ENCODE measurements around the gene ZNF335.
"Not testable (repeated sequence)": the region's sequence is repeated elsewhere in the genome, so short reads cannot be mapped to it uniquely, and the experiment has no call there.

Gene ZNF335

GRCh38 chr20:45910670-45911485 lies 61.1 kb downstream of the ZNF335 start:
- peak overlapping the region; percentile 75 to 78 for H3K4me3 ChIP-seq (ENCODE audit: low read depth in 1 of 2, low read length in 2 of 2)
- peaks cover 21 to 24% of the 10 kb centered on the region in 2 donors for H3K4me1 ChIP-seq (ENCODE audit: control insufficient read depth in 1 of 2, insufficient read depth in 2 of 2, low read length in 2 of 2)
- no peaks in the 10 kb centered on the region for H3K9me3 ChIP-seq (ENCODE audit: control insufficient read depth in 1 of 2, low read length in 2 of 2)
- H3K27me3 ChIP-seq (ENCODE audit: control insufficient read depth in 1 of 2, insufficient read depth in 2 of 2, low read length in 2 of 2): no peaks in the 10 kb centered on the region
- peak overlapping the region; percentile 65 to 89 for H3K9ac ChIP-seq (ENCODE audit: low read depth in 1 of 2, low read length in 2 of 2)
- peak overlapping the region; percentile 78 for H3K27ac ChIP-seq (ENCODE audit: low read depth, low read length)
- peaks cover 0 to 3% of the 10 kb centered on the region in 2 donors for H3K36me3 ChIP-seq (ENCODE audit: control insufficient read depth in 1 of 2, insufficient read depth in 2 of 2, low read length in 2 of 2)

DNA sequence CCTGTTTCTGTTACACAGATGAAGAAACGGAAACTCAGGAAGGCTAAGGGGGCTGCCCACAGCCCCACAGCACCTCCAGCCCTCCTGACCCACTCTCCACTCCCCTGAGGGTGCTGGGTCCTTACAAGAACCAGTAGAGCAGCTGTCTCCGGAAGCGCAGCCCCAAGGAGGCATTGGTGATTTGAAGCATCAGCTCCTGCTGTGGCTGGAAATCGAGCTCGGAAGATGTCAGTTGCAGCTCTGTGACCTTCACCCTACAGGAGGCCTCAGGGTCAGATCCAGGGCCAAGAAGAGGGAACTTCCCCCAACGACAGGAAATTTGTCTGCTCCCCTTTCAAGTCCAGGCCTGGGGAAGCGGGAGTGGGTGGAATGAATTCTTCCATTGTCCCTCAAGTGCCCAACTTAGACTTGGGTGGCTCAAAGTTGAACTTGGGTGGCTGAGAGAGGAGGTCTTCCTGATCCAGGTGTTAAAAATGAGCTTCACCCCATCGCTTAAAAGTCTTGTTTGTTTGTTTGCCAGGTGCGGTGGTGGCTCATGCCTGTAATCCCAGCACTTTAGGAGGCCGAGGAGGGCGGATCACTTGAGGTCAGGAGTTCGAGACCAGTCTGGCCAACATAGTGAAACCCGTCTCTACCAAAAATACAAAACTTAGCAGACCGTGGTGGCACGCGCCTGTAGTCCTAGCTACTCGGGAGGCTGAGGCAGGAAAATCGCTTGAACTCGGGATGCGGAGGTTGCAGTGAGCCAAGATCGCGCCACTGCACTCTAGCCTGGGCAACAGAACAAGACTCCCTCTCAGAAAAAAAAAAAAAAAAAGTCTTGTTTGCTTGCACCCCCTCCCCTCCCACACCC lies 62.0 kb downstream of the ZNF335 start:
- H3K36me3 ChIP-seq (ENCODE audit: control insufficient read depth in 1 of 2, insufficient read depth in 2 of 2, low read length in 2 of 2): peaks cover 0 to 3% of the 10 kb centered on the region in 2 donors
- no peak overlapping the region for H3K9ac ChIP-seq (ENCODE audit: low read depth in 1 of 2, low read length in 2 of 2)
- no peaks in the 10 kb centered on the region for H3K27me3 ChIP-seq (ENCODE audit: control insufficient read depth in 1 of 2, insufficient read depth in 2 of 2, low read length in 2 of 2)
- no peak overlapping the region for H3K27ac ChIP-seq (ENCODE audit: low read depth, low read length)
- peaks cover 21 to 24% of the 10 kb centered on the region in 2 donors for H3K4me1 ChIP-seq (ENCODE audit: control insufficient read depth in 1 of 2, insufficient read depth in 2 of 2, low read length in 2 of 2)
- H3K4me3 ChIP-seq (ENCODE audit: low read depth in 1 of 2, low read length in 2 of 2): peak overlapping the region; percentile 46 to 78
- H3K9me3 ChIP-seq (ENCODE audit: control insufficient read depth in 1 of 2, low read length in 2 of 2): no peaks in the 10 kb centered on the region

DNA sequence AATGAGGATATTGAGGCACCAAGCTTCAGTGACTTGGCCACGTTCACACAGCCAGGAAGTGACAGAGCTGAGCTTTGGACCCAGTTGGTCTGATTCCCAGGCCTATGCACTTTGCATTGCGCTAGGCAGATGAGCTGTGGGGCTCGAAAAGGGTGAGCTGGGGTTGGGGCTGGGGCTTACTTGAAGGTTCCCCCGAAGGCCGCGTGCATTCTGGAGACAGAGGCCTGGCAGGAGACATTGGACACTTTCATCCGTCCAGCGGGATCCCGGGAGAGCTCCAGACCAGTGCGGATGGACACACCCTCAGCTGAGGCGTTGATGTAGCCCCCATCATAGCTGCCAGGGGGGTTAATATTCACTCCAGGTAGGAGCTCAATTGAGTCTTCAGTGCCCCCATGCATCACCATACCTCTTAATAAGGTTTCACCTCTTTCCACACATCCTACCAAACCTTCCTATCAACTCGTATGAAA lies 62.6 kb downstream of the ZNF335 start:
- H3K9me3 ChIP-seq (ENCODE audit: control insufficient read depth in 1 of 2, low read length in 2 of 2): no peaks in the 10 kb centered on the region
- H3K9ac ChIP-seq (ENCODE audit: low read depth in 1 of 2, low read length in 2 of 2): no peak overlapping the region
- no peaks in the 10 kb centered on the region for H3K27me3 ChIP-seq (ENCODE audit: control insufficient read depth in 1 of 2, insufficient read depth in 2 of 2, low read length in 2 of 2)
- peaks cover 0 to 3% of the 10 kb centered on the region in 2 donors for H3K36me3 ChIP-seq (ENCODE audit: control insufficient read depth in 1 of 2, insufficient read depth in 2 of 2, low read length in 2 of 2)
- no peak overlapping the region for H3K27ac ChIP-seq (ENCODE audit: low read depth, low read length)
- H3K4me3 ChIP-seq (ENCODE audit: low read depth in 1 of 2, low read length in 2 of 2): no peak overlapping the region
- peaks cover 20 to 24% of the 10 kb centered on the region in 2 donors for H3K4me1 ChIP-seq (ENCODE audit: control insufficient read depth in 1 of 2, insufficient read depth in 2 of 2, low read length in 2 of 2)

DNA sequence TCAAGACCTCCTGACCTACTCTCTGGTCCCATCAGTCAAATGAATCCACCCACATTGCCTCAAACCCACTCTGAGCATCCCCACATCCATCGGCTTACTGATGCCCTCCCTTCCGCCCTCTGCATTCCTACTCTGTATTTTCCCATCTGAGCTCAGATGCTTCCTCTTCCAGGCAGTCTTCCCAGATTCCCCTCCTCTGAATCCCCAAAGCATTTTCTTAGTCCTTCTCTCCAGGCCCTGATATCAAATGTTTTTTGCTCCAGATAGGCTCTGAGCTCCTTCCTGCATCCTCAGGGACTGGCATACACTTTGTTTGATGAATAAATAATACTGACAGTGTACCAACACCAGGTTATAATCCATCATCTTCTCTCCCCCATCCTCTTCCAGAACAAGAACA lies 63.9 kb downstream of the ZNF335 start:
- H3K4me3 ChIP-seq (ENCODE audit: low read depth in 1 of 2, low read length in 2 of 2): no peak overlapping the region
- no peak overlapping the region for H3K27ac ChIP-seq (ENCODE audit: low read depth, low read length)
- H3K27me3 ChIP-seq (ENCODE audit: control insufficient read depth in 1 of 2, insufficient read depth in 2 of 2, low read length in 2 of 2): no peaks in the 10 kb centered on the region
- H3K4me1 ChIP-seq (ENCODE audit: control insufficient read depth in 1 of 2, insufficient read depth in 2 of 2, low read length in 2 of 2): peaks cover 18 to 24% of the 10 kb centered on the region in 2 donors
- peaks cover 0 to 3% of the 10 kb centered on the region in 2 donors for H3K36me3 ChIP-seq (ENCODE audit: control insufficient read depth in 1 of 2, insufficient read depth in 2 of 2, low read length in 2 of 2)
- no peaks in the 10 kb centered on the region for H3K9me3 ChIP-seq (ENCODE audit: control insufficient read depth in 1 of 2, low read length in 2 of 2)
- H3K9ac ChIP-seq (ENCODE audit: low read depth in 1 of 2, low read length in 2 of 2): no peak overlapping the region

DNA sequence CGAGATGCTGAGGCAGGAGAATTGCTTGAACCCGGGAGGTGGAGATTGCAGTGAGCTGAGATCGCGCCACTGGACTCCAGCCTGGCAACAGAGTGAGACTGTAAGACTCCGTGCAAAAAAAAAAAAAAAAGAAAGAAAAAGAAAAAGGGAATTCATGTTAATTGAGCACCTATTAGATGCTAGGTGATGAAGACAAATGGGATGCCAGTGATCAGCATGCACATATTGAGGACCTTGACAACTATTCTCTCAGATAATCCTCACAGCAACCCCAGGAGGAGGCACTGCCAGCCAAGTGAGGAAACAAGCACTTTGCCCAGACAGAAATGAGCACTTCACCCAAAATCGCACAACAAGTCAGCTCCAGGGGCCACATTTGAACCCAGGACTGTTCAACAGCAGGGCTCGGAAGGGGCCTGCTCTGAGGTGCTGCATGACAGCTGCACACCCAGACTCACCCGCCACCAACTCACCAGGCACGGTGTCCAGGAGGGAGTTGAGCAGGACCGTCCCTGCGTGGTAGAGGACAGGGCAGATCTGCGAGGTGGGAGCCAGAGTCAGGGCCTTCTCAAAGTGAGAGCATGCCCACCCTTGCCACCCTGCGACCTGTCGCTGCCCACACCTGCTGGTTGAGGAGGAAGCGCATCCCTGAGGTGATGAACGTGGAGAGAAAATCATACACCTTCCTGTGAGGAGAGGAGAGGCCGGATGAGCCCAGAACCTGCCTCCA lies 64.6 kb downstream of the ZNF335 start:
- Histone ChIP-seq H3K4me3 (ENCODE audit: low read depth in 1 of 2, low read length in 2 of 2) (no peak overlapping the region), H3K36me3 (ENCODE audit: control insufficient read depth in 1 of 2, insufficient read depth in 2 of 2, low read length in 2 of 2) (peaks cover 0 to 3% of the 10 kb centered on the region in 2 donors), H3K4me1 (ENCODE audit: control insufficient read depth in 1 of 2, insufficient read depth in 2 of 2, low read length in 2 of 2) (peaks cover 18 to 22% of the 10 kb centered on the region in 2 donors)

DNA sequence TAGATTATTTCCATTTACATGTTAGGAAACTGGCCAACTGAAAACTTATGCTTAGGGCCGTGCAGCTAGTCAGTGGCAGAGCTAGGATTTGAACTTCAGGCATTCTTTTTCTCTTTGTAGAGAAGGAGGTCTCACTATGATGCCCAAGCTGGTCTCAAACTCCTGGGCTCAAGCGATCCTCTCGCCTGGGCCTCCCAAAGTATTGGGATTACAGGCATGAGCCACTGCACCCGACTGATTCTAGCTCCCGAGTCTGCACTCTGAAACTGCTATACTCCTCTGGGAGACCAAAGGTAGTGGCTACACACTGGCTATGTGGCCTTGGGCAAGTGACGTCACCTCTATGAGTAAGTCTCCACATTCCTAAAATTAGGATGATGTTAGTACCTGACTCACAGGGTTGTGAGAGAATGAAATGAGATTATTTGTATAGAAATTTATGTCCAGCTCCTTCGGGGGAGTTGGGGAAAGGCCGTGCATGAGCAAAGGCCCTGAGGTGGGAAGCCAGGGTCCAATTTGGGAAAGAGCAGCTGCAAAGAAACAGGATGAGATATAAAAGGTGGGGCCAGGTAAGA lies 66.4 kb downstream of the ZNF335 start:
- Histone ChIP-seq H3K27ac (ENCODE audit: low read depth, low read length) (no peak overlapping the region), H3K27me3 (ENCODE audit: control insufficient read depth in 1 of 2, insufficient read depth in 2 of 2, low read length in 2 of 2) (no peaks in the 10 kb centered on the region), H3K4me1 (ENCODE audit: control insufficient read depth in 1 of 2, insufficient read depth in 2 of 2, low read length in 2 of 2) (peaks cover 6 to 11% of the 10 kb centered on the region in 2 donors), H3K9me3 (ENCODE audit: control insufficient read depth in 1 of 2, low read length in 2 of 2) (no peaks in the 10 kb centered on the region), H3K36me3 (ENCODE audit: control insufficient read depth in 1 of 2, insufficient read depth in 2 of 2, low read length in 2 of 2) (peaks cover 0 to 9% of the 10 kb centered on the region in 2 donors), H3K9ac (ENCODE audit: low read depth in 1 of 2, low read length in 2 of 2) (no peak overlapping the region), H3K4me3 (ENCODE audit: low read depth in 1 of 2, low read length in 2 of 2) (no peak overlapping the region)

More for the DNA sequence above, 64.6 kb downstream of the ZNF335 start:
- no peaks in the 10 kb centered on the region for H3K27me3 ChIP-seq (ENCODE audit: control insufficient read depth in 1 of 2, insufficient read depth in 2 of 2, low read length in 2 of 2)
- no peak overlapping the region for H3K9ac ChIP-seq (ENCODE audit: low read depth in 1 of 2, low read length in 2 of 2)
- no peak overlapping the region for H3K27ac ChIP-seq (ENCODE audit: low read depth, low read length)
- no peaks in the 10 kb centered on the region for H3K9me3 ChIP-seq (ENCODE audit: control insufficient read depth in 1 of 2, low read length in 2 of 2)

DNA sequence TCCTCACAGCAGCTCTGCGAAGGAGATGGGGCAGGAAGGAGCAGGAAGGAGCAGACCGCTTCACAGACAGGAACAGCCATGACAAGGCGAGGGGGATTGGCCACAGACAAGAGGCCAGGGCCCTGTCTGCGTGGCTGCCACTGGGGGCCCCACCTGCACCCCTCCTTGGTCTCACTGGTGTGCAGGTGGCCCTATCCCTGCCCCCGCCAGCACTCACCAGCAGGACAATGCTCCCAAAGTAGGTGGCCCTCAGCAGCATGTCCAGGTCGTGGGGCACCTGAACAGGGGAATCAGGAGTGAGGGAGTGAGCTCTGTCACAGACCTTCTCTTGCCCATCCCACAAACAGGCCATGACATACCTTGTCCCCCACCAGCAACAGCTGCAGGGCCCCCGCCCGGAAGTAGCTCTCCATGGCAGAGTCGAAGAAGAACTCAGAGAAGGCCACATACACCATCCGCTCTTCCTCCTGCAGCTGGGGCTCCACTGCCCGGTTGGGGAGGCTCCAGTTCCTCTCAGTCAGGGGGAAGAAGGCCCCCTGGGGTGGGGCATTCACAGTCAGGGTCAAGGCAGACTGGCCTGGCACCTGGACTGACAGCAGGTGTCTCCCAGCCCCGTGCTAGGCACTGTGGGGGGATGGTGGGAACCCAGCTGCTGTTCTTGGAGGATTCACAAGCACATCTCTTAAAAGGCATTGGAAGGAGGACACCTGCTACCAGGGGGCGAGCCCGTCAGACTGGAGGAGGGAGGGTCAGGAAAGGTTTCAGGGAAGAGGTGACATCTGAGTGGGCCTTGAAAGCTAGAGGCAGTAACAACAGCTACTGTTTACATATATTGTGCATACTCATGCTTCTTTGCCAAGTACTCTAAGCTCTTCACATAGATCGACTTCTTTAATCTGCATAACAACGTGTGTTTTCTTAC lies 67.2 kb downstream of the ZNF335 start:
- Histone ChIP-seq H3K36me3 (ENCODE audit: control insufficient read depth in 1 of 2, insufficient read depth in 2 of 2, low read length in 2 of 2) (peaks cover 0 to 9% of the 10 kb centered on the region in 2 donors), H3K4me1 (ENCODE audit: control insufficient read depth in 1 of 2, insufficient read depth in 2 of 2, low read length in 2 of 2) (peaks cover 6 to 7% of the 10 kb centered on the region in 2 donors), H3K27me3 (ENCODE audit: control insufficient read depth in 1 of 2, insufficient read depth in 2 of 2, low read length in 2 of 2) (no peaks in the 10 kb centered on the region), H3K9ac (ENCODE audit: low read depth in 1 of 2, low read length in 2 of 2) (no peak overlapping the region), H3K4me3 (ENCODE audit: low read depth in 1 of 2, low read length in 2 of 2) (no peak overlapping the region), H3K9me3 (ENCODE audit: control insufficient read depth in 1 of 2, low read length in 2 of 2) (no peaks in the 10 kb centered on the region), H3K27ac (ENCODE audit: low read depth, low read length) (no peak overlapping the region)

DNA sequence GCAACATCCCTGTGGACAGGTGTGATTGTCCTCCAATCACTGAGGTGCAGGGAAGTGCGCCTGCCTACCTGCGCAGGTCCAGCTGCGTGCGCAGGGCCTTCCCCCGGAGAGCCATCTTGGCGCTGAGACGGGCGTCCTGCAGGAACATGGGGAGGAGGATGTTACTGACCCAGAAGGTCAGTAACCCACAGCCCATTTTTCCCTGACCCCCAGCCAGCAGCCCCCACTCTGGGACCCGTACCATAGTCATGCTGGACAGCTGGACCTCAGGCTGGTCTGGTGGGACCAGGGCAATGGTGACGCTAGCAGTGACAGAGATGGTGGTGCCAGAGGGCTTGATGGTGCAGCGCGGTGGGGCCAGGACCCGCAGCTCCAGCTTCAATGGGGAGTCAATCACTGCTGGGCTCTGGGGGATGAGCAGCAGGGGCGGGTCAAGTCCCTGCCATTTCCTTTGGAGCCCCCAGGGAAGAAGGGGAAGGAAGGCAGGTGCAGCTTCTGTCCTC lies 69.8 kb downstream of the ZNF335 start:
- no peak overlapping the region for H3K27ac ChIP-seq (ENCODE audit: low read depth, low read length)
- peaks cover 8 to 27% of the 10 kb centered on the region in 2 donors for H3K36me3 ChIP-seq (ENCODE audit: control insufficient read depth in 1 of 2, insufficient read depth in 2 of 2, low read length in 2 of 2)

GRCh38 chr20:45901332-45901731 lies 70.7 kb downstream of the ZNF335 start:
- H3K36me3 ChIP-seq (ENCODE audit: control insufficient read depth in 1 of 2, insufficient read depth in 2 of 2, low read length in 2 of 2): peaks cover 16 to 34% of the 10 kb centered on the region in 2 donors
- H3K4me3 ChIP-seq (ENCODE audit: low read depth in 1 of 2, low read length in 2 of 2); H3K27ac ChIP-seq (ENCODE audit: low read depth, low read length); H3K27me3 ChIP-seq (ENCODE audit: control insufficient read depth in 1 of 2, insufficient read depth in 2 of 2, low read length in 2 of 2); H3K9me3 ChIP-seq (ENCODE audit: control insufficient read depth in 1 of 2, low read length in 2 of 2); H3K9ac ChIP-seq (ENCODE audit: low read depth in 1 of 2, low read length in 2 of 2); H3K4me1 ChIP-seq (ENCODE audit: control insufficient read depth in 1 of 2, insufficient read depth in 2 of 2, low read length in 2 of 2): not testable (repeated sequence)

More for the DNA sequence above, 69.8 kb downstream of the ZNF335 start:
- no peaks in the 10 kb centered on the region for H3K4me1 ChIP-seq (ENCODE audit: control insufficient read depth in 1 of 2, insufficient read depth in 2 of 2, low read length in 2 of 2)
- H3K9me3 ChIP-seq (ENCODE audit: control insufficient read depth in 1 of 2, low read length in 2 of 2): no peaks in the 10 kb centered on the region
- no peaks in the 10 kb centered on the region for H3K27me3 ChIP-seq (ENCODE audit: control insufficient read depth in 1 of 2, insufficient read depth in 2 of 2, low read length in 2 of 2)
- no peak overlapping the region for H3K4me3 ChIP-seq (ENCODE audit: low read depth in 1 of 2, low read length in 2 of 2)
- no peak overlapping the region for H3K9ac ChIP-seq (ENCODE audit: low read depth in 1 of 2, low read length in 2 of 2)

All from duodenal mucosa (tissue), 2 donors.